ENCODE data around the gene GDPD5. TPM values are rescaled to one million over a fixed set of nuclear protein-coding genes. Genes with fewer than 3 reads are reported as not detected.
A peak's percentile ranks its signal among the peaks of the same experiment; 100 is the strongest.

The GDPD5 gene
- total and polyA plus RNA-seq, 10 of the 15 experiments (the other 5 are each of a cell fraction or from before 2014, with no cell fraction given) = 0.10 to 30.0 (median 6.7) TPM

DNA sequence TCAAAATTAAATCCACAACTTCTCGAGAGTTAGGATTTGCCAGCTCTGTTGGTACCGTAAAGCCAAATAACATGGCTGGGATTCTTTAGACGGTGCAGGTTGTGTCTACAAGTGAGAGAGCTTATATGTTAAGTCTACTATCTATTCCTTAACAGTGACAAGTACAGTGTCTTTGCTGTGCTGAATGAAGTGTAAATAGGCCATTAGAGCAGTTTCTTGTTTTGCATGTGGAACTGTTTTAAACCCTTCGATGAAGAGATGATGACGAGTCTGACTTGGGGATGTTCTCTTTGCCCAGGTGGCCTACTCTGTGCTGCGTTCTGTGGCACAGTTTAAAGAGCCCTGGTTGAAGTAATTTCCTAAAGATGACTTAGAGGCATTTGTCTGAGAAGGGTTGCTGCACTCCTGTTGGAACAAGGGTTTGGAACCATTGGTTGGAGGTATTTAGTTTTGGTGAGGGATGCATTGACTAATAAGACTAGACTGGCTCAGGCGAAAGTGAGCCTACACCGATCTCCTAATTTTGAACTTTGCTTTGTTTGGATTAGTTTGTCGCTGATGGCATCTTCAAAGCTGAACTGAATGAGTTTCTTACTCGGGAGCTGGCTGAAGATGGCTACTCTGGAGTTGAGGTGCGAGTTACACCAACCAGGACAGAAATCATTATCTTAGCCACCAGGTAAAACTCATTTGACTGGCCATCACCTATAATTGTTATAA is 125.4 kb downstream of the GDPD5 start (continued):
- TF ChIP-seq, protein P1, sequence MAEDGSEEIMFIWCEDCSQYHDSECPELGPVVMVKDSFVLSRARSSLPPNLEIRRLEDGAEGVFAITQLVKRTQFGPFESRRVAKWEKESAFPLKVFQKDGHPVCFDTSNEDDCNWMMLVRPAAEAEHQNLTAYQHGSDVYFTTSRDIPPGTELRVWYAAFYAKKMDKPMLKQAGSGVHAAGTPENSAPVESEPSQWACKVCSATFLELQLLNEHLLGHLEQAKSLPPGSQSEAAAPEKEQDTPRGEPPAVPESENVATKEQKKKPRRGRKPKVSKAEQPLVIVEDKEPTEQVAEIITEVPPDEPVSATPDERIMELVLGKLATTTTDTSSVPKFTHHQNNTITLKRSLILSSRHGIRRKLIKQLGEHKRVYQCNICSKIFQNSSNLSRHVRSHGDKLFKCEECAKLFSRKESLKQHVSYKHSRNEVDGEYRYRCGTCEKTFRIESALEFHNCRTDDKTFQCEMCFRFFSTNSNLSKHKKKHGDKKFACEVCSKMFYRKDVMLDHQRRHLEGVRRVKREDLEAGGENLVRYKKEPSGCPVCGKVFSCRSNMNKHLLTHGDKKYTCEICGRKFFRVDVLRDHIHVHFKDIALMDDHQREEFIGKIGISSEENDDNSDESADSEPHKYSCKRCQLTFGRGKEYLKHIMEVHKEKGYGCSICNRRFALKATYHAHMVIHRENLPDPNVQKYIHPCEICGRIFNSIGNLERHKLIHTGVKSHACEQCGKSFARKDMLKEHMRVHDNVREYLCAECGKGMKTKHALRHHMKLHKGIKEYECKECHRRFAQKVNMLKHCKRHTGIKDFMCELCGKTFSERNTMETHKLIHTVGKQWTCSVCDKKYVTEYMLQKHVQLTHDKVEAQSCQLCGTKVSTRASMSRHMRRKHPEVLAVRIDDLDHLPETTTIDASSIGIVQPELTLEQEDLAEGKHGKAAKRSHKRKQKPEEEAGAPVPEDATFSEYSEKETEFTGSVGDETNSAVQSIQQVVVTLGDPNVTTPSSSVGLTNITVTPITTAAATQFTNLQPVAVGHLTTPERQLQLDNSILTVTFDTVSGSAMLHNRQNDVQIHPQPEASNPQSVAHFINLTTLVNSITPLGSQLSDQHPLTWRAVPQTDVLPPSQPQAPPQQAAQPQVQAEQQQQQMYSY (CRISPR knock-in tag; IDR thresholded peaks at IDR 0.05) = no peak
- TF ChIP-seq POLR2AphosphoS2 (IDR thresholded peaks at IDR 0.05; ENCODE audit: low read depth, low read length) = no peak

DNA sequence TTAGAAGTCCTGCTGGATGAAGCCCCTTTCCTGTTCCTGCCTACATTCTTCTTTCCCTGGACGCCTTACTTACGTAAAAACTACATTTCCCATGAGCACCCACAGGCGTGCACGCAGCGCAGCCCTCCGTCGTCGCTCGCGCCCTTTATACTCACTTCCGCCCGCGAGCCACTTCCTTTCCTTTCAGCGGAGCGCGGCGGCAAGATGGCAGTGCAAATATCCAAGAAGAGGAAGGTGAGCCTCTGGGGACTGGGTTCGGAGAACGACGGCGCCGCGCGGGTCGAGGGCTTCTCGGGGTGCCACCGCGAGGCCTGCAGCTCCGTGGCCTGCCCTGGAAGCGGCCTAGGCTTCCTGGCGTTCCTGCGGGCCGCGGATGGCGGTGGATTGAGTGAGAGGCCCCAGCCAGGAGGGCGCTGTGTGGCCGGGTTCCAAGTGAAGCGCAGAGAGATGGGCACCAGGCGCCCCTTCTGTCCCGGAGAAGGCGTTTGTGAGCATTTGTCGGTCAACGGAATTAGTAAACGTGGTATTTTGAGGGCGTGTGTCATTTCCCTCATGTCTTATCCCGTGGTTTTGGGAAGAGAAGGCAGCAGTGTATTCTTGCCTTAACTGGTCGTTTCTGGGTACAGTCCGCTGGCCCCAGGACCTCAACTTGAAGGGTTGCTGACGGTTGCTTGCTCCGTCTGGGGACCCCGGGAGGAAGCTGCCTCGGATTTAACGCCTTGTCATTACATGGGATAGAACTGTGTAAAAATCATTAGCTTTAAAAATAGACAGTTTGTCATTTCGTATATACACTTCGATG is 126.2 kb downstream of the GDPD5 start, which contains the start of gene RPS3:
RPS3 (plus strand) TSS at position 175 of the 802 bp plus-strand sequence; CDS start at position 205, 30 bp downstream.
- FAIRE-seq (peak; percentile 31), DNase-seq (ENCODE audit: low read depth, low spot score) (peak; percentile 72), ATAC-seq (peak; percentile 90)
- ChIA-PET CTCF (interaction anchor here (0.6 to 2.6 kb wide), 11 partner anchors 9 to 451 kb away, joined by 3 to 15 read pairs (median 5); no protein-coding TSS in a partner anchor), SMC1A (ENCODE audit: uncharacterized antibody, unreplicated experiment) (interaction anchor here (2.0 to 2.3 kb wide), 2 partner anchors 17 to 130 kb away, joined by 4 to 8 read pairs; no protein-coding TSS in a partner anchor), POLR2A (interaction anchor here (0.9 to 1.6 kb wide), 3 partner anchors 12 to 445 kb away, joined by 3 to 7 read pairs (median 3); no protein-coding TSS in a partner anchor), RAD21 (ENCODE audit: unreplicated experiment) (no interaction called here)
- H3K9ac ChIP-seq (ENCODE audit: control insufficient read depth, insufficient read depth, low read length) = peak within 1 kb of the TSS; percentile 100
- no peaks in the 10 kb centered on the region; the same call in 1 of the 2 replicates for H3K4me1 ChIP-seq (ENCODE audit: control insufficient read depth, insufficient read depth, low read length)
- WGBS (ENCODE audit: insufficient coverage, insufficient replicate concordance, low lambda C conversion rate, missing lambda C conversion rate) = under 1% methylated on average over 55 of the region's 55 CpGs
- peaks cover 31% of the 10 kb centered on the region for H4K20me1 ChIP-seq (ENCODE audit: control insufficient read depth, insufficient read depth)
- intact Hi-C loops (cut with micrococcal nuclease; ENCODE audit: unreplicated experiment) (no loop called here), in situ Hi-C loops (cut with MboI) (no loop called here)
- no peaks in the 10 kb centered on the region for H3K9me3 ChIP-seq (replicated peaks; ENCODE audit: control insufficient read depth, insufficient read depth, low read length)
- peak within 1 kb of the TSS; percentile 88 for H3K4me3 ChIP-seq
- H3K79me2 ChIP-seq (ENCODE audit: control insufficient read depth, insufficient read depth, low read length) = peaks cover 53% of the 10 kb centered on the region
- H3K4me2 ChIP-seq (ENCODE audit: control insufficient read depth, insufficient read depth) = peak within 1 kb of the TSS; percentile 38
- H3K27ac ChIP-seq (ENCODE audit: control insufficient read depth, insufficient read depth) = peak within 1 kb of the TSS; percentile 98
- TSS peak; percentile 57 for BruUV-seq (replicated peaks)
- H3K27me3 ChIP-seq (replicated peaks in 1 of 2; ENCODE audit: control insufficient read depth in 2 of 2, insufficient read depth in 2 of 2, low read length in 1 of 2) = peaks cover 0 to 3% of the 10 kb centered on the region in 2 experiments; a peak in 1 of 4 replicates
- peak within 1 kb of the TSS; percentile 88 for H2AFZ ChIP-seq (ENCODE audit: control insufficient read depth, low read depth, low read length)
- H3K36me3 ChIP-seq (ENCODE audit: control insufficient read depth in 2 of 2, insufficient read depth in 2 of 2, low read length in 1 of 2) = peaks cover 16 to 35% of the 10 kb centered on the region in 2 experiments
- no peak for TF ChIP-seq RFX5 (IDR thresholded peaks at IDR 0.05; ENCODE audit: low read depth, low read length)
- TF ChIP-seq HCFC1 (IDR thresholded peaks at IDR 0.05; ENCODE audit: low read length) = peak; percentile 96
- TF ChIP-seq BRCA1 (IDR thresholded peaks at IDR 0.05; ENCODE audit: low read depth, low read length) = 0 out of 2 replicates have a peak, but pooled peaks have one; percentile 11
- no peak for TF ChIP-seq SMC3 (IDR thresholded peaks at IDR 0.05; ENCODE audit: borderline replicate concordance, low read length)
- TF ChIP-seq, protein P2, sequence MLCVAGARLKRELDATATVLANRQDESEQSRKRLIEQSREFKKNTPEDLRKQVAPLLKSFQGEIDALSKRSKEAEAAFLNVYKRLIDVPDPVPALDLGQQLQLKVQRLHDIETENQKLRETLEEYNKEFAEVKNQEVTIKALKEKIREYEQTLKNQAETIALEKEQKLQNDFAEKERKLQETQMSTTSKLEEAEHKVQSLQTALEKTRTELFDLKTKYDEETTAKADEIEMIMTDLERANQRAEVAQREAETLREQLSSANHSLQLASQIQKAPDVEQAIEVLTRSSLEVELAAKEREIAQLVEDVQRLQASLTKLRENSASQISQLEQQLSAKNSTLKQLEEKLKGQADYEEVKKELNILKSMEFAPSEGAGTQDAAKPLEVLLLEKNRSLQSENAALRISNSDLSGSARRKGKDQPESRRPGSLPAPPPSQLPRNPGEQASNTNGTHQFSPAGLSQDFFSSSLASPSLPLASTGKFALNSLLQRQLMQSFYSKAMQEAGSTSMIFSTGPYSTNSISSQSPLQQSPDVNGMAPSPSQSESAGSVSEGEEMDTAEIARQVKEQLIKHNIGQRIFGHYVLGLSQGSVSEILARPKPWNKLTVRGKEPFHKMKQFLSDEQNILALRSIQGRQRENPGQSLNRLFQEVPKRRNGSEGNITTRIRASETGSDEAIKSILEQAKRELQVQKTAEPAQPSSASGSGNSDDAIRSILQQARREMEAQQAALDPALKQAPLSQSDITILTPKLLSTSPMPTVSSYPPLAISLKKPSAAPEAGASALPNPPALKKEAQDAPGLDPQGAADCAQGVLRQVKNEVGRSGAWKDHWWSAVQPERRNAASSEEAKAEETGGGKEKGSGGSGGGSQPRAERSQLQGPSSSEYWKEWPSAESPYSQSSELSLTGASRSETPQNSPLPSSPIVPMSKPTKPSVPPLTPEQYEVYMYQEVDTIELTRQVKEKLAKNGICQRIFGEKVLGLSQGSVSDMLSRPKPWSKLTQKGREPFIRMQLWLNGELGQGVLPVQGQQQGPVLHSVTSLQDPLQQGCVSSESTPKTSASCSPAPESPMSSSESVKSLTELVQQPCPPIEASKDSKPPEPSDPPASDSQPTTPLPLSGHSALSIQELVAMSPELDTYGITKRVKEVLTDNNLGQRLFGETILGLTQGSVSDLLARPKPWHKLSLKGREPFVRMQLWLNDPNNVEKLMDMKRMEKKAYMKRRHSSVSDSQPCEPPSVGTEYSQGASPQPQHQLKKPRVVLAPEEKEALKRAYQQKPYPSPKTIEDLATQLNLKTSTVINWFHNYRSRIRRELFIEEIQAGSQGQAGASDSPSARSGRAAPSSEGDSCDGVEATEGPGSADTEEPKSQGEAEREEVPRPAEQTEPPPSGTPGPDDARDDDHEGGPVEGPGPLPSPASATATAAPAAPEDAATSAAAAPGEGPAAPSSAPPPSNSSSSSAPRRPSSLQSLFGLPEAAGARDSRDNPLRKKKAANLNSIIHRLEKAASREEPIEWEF (IDR thresholded peaks at IDR 0.05; ENCODE audit: insufficient replicate concordance, low read depth, low read length) = peak; percentile 22
- TF ChIP-seq SP1 (IDR thresholded peaks at IDR 0.05; ENCODE audit: low read depth, low read length) = peak; percentile 21
- TF ChIP-seq SMAD5 (IDR thresholded peaks at IDR 0.05; ENCODE audit: low read depth) = peak; percentile 99
- TF ChIP-seq CREM (IDR thresholded peaks at IDR 0.05; ENCODE audit: low read depth) = peak; percentile 98
- TF ChIP-seq TCF3 (IDR thresholded peaks at IDR 0.05; ENCODE audit: borderline replicate concordance, insufficient read depth, low read depth, low read length) = peak; percentile 63; the same call in 1 of the 2 replicates
